ENCODE measurements around the gene ZBTB24.

DNA sequence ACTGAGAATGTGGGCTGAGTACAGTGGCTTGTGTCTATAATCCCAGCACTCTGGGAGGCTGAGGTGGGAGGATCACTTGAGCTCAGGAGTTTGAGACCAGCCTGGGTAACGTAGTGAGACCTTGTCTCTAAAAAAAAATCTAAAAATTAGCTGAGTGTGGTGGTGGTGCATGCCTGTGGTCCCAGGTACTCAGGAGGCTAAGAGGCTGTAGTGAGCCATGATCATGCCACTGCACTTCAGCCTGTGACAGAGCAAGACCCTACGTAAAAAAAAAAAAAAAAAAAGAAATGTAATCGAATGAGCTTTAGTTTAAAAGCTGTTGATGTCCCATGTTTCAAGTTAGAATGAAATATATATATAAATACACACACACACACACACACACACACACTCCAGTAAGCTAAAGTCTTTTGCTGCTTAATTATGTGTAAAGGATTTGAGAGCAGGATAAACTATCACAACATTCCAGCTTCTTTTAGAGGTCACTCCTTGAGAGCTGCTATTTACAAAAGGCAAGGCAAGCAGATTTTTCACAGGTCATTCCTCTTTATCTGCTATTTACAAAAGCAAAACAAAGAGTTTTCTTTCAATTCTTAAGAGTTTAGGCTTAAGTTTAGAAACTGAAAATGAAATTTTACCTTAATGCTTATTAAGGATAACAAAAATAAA lies 22.7 kb downstream of the ZBTB24 start:
- no peak for TF ChIP-seq EZH2 (IDR thresholded peaks at IDR 0.05; ENCODE audit: borderline replicate concordance, low read depth, low read length, severe bottlenecking)
- TF ChIP-seq, protein P1, sequence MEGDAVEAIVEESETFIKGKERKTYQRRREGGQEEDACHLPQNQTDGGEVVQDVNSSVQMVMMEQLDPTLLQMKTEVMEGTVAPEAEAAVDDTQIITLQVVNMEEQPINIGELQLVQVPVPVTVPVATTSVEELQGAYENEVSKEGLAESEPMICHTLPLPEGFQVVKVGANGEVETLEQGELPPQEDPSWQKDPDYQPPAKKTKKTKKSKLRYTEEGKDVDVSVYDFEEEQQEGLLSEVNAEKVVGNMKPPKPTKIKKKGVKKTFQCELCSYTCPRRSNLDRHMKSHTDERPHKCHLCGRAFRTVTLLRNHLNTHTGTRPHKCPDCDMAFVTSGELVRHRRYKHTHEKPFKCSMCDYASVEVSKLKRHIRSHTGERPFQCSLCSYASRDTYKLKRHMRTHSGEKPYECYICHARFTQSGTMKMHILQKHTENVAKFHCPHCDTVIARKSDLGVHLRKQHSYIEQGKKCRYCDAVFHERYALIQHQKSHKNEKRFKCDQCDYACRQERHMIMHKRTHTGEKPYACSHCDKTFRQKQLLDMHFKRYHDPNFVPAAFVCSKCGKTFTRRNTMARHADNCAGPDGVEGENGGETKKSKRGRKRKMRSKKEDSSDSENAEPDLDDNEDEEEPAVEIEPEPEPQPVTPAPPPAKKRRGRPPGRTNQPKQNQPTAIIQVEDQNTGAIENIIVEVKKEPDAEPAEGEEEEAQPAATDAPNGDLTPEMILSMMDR (IDR thresholded peaks at IDR 0.05; ENCODE audit: borderline replicate concordance, extremely low read depth, low read length, poor library complexity, severe bottlenecking): no peak
